ENCODE measurements around the gene TAF3.

GRCh38 chr10:7960108-7960507 lies 141.8 kb downstream of the TAF3 start:
- TF ChIP-seq YY1 (IDR thresholded peaks at IDR 0.05; ENCODE audit: insufficient read depth, insufficient read length) (no peak), SUZ12 (IDR thresholded peaks at IDR 0.05; ENCODE audit: extremely low read depth, insufficient read depth, insufficient read length) (no peak)

Measured in NT2/D1 (cell line).